HT-29 (cell line): ENCODE data around the gene FNDC3B. TPM values are rescaled to one million over a fixed set of nuclear protein-coding genes. Genes with fewer than 3 reads are reported as not detected.

ENCODE experiments used
- DNase-seq: peaks from one replicate; pipeline ENCODE4 v3.0.0-alpha.2; 2015; ENCODE audit warnings: low spot score
- total RNA-seq: library from RNA; depleted of rRNA; stranded (reverse); fragments of >200 nt; shearing (Covaris generic); gene quantifications from 2 replicates; pipeline ENCODE4 v1.2.3, GENCODE V29; 2014

FNDC3B gene
- total RNA-seq, 1 experiment from 2014 or later = 47.9 TPM

DNA sequence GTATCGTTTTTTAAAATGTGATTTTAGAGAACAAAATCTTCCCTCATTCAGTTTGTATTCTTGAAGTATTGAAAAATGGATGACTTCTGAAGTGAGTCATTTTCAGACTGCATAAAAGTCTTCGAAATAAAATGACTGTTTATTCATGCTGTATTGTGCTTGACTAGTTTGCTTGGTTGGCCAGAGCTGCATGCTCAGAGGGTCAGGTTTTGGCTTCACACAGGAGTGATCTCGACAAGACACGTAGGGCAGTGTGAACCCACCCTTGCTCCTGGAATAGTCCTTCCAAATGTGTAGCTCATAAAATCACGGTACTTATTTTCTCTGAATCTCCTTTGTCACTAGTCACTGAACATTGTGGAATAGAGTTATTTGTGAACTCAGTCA, 73.3 kb downstream of the FNDC3B start:
- DNase-seq = no peak

DNA sequence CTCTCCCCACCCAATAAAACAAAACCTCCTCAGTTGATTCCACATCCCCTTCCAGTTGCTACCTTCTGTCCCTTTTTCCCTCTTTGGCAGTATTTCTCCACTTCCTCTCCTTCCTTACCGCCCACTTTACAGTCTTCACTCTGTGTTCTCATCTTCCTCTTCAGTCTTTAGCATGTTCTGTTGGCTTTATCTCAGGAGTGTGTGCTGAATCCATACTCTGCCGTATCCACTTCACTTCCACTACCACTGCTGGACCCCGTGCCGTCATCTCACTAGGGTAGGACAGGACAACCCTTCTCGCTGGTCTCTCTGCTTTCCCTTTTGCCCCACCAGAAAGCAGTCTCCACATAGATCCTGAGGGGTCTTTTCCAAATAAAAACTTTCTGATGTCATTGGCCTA, 74.3 kb downstream of the FNDC3B start:
- DNase-seq = no peak

DNA sequence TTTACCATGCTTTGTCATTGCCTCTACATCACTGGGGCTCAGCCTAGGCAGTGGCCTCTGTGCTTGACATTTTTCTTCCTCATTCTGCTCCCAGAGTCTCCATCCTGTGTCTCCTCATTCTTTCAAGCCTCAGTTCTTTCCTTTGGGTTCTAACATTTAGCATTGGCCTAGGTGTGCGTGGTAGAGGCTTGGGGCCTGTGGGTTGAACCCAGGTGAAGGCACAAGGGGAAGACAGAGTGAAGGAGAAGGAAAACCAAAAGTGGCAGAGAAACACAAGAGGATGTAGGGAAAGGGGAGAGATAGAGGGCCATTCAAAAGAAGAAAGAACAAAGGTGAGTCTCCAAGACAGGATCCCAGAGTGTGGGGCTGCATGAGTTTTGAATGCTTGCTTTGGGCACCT, 75.7 kb downstream of the FNDC3B start:
- DNase-seq = no peak

DNA sequence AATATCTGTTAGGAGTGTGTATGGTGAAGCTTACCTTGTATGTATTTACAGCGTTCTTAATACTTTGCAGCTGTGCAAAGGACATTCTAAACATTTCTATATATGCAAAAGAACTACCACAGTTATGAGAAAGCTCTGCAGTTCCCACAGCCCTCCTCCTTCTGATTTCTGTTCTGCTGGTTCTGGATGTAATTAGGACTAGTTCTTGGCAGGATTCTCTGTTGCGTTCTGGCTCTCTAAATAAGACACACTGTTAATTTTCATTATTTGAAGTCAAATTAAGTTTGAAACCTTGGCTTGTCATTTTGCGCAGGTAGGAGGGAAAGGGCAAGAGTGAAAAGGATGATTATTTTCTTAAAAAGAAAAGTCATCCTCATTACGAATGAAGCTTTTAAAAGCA, 76.4 kb downstream of the FNDC3B start:
- DNase-seq = no peak

DNA sequence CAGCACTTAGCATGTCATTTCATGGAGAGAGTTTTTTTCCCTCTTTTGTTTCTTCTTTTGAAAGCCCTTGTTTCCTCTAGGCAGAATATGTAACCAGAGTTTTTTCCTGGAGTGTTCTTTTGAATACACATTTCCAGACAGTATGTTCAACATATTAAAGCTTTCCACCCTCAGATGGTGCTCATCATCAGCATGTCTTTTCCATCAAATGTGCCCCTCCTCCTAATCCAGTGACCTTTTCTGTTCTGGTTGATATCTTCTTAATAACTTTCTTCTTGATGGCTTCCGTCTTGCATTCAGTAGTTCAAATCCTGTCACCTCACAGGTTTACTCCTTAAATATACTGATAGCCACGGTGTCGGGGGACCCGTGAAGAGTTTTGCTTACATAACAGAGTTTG, 78.6 kb downstream of the FNDC3B start:
- no peak for DNase-seq

DNA sequence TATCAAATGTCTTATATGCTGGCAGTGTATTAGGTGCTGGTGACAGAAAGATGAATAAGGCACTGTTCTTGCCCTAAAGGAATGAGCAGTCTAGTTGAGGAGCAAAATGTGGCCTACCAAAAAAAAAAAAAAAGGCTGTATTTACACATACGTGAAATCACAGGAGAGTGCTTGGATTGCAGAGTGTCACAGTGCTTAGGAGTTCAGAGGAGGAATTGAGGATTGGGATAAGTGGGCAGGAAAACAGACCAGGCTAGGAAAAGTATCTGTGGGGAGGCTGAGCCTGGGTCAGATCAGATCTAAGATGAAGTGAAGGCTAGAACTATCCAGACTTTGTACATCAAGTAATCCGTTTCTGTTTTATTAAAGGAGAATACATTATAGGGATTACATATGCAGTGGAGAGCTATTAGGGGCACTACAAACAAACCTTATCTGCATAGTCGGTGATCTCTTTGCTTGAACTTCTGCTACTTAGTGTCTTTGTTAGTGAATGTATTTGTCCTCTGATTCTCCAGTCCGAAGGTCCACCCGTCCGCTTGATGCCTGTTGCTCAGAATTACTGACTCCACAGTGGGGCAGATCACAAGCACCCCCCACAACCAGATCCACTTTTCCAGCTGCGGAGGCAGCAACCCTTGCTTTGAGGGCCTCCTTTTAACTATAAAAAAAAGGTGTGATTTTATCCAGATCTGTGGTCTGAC, 80.0 kb downstream of the FNDC3B start:
- no peak for DNase-seq

DNA sequence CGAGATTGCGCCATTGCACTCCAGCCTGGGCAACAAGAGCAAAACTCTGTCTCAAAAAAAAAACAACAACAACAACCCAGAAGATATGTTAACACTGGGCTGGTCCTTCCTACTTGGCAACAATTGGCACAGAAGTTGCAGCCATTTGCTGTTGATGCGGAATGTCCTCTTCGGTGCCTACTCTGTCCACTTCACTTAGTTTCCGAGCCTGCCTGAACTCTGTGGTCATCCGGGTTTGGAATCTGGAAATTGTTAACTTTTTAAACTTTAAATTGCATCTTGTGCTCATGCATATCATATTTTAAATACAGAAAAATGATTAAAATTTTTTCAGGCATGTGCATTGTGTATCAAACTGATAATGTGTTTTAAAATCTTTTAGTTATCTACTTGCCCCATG, 81.5 kb downstream of the FNDC3B start:
- DNase-seq = no peak

DNA sequence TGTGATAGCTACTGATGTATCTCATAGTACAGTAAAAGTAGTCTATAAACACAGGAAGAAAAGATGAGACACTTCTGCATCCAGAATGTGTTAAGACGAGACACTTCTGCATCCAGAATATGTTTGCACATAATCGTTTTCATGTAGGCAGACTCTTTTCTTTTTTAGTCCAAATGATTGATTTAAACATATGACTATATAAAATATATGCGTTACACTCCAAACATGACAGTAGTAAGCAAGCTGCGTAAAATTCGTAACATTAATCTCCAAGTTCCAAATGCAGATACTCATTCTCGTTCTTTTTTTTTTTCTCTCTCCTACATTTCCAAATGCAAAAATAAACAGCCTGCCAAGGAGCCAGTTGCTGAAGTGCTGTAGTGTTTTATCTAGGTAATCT, 82.6 kb downstream of the FNDC3B start:
- DNase-seq = no peak

DNA sequence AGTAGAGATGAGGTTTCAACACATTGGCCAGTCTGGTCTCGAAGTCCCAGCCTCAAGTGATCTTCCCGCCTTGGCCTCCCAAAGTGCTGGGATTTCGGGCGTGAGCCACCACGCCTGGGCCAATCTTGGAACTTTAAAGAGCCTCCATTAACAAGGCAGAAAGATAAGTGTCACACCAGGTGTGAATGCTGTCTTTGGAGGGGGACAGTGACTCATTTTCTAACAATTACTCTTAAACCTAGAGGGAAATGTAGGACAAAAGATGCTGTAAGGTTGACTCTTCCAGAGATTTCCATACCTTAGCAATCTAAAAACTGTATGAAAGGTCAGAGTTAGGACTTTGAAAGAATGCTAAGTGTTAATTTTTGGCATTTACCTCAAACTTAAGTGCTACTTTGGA, 84.9 kb downstream of the FNDC3B start:
- DNase-seq = no peak

DNA sequence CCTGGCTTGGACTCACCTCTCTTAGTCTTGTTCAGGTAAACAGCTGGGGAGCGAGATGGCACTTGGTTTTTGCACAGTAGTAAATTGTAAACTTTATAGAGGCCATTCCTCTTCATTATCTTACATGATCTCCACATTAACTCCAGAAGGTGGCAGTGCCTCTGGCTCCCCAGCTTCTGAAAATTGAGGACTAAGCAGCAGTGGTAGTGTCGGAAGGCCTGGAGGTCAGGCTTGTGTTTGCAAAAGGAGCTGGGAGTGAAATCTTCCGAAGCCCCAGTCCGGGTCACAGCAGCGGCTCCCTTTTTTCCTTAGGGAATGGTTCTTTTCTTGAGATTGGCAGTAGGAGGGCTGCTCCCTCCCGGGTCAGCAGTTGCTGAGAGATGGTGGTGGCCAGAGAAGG, 85.7 kb downstream of the FNDC3B start:
- DNase-seq = no peak

DNA sequence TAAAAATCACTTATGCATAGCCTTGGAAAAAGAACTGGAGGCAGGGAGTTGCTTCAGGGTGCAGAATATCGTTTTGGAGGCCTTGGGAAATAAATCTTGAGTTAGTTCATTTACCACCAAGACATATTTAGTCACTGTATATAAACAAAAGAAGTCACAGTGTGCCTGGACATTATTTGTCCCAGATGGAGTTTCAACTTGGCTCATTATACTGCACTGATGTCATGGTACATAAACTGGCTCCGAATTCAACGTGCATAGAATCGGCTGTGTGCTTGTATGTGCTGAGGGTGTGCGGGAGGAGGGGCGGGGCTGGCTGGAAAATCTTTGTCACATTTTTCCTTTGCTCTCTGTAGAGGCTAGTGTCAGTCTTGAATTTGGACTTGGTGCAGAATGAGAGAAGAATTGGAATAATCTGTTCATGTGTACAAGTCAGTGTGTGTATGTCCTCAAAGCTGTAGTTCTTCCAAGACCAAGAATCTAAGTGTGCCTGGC, 86.6 kb downstream of the FNDC3B start:
- no peak for DNase-seq

DNA sequence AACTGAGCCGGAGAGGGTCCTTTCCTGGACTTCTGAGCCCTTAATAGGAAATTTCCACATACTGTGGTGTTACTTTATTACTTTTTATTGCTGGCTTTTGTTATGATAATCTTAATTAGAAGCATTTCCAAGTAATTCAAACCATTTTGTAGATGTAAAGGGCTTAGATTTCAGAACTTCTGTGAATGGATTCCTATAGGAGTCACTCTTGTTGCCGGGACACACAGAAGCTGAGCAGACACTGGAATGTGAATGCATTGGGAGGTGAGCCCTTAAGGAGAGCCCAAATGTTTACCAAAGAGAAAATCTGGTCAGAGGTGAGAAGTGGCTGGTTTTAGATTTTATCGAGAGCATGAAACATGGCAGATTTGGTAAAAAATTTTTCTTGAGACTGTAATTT, 87.4 kb downstream of the FNDC3B start:
- DNase-seq = peak; percentile 58

DNA sequence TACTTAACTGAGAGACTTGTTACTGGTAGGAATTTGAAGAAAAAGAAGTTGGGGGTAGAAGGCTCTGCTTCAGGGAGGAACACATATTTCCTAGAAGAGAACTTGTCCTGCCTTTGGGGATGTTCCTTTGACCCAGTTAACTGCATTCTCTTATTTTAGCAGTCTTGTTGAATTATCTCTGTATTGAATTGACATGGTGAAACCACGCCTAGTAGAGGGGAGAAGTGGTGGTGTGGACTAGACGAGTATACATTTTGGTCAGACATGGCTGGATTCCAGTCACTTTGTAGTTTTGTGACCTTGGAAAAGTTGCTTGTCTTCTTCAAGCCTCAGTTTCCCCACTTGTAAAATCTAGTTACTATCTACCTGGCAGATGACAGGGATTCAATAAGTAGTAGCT, 87.8 kb downstream of the FNDC3B start:
- DNase-seq = no peak

DNA sequence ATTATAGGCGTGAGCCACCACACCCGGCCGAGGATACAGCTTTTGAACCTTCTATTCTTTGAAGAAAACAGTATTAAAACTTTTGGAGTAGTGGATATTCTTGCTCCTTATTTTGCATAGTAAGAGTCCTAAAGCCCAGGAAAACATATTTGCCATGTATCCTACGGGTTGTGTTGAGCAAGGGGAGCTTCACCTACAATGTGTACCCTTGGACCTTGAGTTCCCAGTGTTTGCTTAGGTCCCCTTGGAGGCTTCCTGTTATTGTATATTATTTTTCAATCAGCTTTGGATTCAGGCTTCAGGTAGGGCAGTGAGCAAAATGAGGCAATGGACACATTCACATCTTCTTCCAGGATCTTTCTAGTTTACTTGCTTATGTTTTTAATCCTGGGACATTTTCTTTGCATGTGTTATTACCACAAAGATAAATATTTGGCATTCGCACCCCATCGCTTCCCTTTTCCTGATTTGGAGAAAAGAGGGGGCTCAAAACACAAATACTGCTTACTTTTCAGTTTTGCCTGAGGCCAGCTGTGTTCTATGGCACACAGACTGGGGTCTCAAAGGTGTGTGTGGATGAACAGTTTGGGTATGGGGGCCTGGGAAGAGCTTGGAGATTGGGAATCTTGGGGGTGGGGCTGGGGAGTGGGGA, 88.7 kb downstream of the FNDC3B start:
- no peak for DNase-seq

DNA sequence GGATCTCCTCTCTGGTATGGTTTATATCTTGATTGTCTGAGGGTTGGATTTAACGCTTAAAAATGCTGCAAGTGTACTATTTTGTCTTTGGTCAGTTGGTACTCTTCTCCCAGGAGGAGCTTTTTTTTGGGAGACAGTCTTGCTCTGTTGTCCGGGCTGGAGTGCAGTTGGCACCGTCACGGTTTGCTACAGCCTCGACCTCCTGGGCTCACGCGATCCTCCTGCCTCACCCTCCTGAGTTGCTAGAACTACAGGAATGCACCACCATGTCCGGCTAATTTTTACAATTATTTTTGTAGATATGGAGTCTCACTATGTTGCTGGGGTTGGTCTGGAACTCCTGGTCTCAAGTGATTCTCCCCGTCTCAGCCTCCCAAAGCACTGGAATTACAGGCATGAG, 89.5 kb downstream of the FNDC3B start:
- no peak for DNase-seq

DNA sequence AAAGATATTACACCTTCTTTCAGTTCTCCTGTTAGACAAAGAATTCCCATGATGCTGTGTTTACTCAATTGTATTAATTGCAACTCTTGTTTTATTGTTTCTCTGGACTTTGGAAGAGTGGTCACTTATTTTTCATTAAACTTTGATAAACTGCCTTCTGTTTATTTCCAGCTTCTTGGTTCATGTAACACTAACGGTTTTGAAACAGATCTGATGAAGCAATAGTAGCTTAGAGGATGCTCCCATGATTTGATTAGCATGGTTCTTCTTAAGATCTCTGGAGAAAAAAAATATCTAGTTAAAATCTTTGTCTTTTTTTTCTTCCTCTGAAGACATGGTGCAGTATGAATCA, 90.1 kb downstream of the FNDC3B start:
- no peak for DNase-seq

DNA sequence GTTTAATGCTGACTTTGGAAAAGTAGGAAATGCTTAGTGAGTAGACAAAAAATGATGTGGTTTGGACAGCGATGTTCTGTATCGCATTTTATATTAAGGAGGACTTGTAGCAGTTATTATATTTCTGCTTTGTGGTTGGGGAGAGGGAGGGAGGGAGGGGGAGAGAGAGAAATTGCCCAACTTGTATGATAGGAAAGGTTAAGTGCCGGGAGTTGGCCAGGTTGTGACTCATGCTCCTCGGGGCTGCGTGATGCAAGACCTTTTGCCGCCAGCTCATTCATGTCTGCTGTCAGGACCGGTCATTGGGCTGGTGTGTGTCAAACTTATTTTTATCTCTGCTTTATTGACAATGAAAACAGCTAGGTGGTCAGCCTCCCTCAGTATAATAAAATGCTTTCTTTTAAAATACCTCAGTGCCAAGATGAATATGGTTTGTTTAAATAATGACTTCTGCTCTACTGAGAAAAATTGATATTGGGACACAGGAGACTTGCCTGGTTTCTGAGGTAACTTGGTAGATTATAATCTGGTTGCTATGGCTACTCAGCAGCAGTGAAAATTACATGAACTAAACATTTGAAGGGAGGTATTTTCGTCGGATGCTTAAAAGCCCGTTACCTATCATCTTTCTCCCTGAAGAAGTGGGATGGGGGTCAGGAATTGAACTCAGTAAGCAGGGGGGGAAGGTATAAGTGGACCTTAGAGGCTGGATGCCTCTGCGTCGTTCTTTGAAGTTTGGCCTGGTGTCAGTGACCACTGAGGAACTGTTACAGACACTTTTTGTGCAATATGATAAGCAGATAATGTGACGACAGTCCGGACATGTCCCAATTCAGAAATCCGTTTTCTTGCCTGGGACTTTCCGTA, 90.7 kb downstream of the FNDC3B start:
- DNase-seq = peak; percentile 96

DNA sequence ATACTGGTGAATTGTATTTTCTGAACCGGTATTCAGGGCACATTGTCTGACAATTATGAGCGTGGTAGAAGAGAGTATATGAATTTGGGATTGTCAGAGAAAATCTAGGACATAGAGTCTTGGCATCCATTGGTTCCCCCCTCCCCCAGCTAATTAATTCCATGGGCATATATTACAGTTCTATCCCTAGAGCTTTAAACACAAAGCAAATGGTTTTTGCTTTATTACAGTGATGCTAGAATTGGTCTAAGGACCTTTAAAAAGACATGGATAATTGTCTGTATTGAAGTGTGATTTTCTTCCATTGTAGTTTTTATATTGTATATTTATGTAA, 91.3 kb downstream of the FNDC3B start:
- no peak for DNase-seq

DNA sequence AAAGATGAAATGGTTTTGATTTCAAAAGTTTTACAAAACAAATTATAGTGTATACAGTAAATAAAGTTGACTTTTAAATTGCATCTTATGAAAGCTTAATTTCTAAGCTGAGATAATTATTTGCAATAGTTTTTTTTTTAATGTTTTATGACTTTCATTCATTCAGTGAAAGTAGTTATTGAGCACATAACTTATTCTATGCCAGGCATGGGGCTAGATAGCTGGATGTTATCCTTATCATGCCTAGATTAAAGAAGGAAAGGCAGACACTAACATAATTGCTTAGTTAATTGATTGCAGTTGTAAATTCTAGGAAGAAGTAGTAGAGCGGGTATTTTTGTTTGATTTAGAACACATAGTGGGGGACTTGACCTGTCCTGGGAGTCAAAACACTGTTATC, 92.4 kb downstream of the FNDC3B start:
- no peak for DNase-seq

DNA sequence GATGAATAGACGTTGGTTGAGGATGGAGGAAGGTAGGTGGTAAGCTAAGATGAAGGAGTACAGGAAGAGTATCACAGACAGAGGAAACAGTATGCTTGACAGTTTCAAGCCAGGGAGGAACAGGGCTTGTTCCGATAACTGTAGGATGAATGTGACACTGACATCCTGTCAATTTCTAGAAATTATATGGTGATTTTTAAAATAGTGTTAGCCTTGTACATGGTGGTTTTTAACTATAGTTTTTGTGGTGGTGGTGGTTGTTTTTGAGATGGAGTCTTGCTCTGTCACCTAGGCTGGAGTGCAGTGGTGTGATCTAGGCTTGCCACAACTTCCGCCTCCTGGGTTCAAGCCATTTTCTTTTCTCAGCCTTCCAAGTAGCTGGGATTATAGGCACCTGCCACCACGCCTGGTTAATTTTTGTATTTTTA, 92.8 kb downstream of the FNDC3B start:
- no peak for DNase-seq

DNA sequence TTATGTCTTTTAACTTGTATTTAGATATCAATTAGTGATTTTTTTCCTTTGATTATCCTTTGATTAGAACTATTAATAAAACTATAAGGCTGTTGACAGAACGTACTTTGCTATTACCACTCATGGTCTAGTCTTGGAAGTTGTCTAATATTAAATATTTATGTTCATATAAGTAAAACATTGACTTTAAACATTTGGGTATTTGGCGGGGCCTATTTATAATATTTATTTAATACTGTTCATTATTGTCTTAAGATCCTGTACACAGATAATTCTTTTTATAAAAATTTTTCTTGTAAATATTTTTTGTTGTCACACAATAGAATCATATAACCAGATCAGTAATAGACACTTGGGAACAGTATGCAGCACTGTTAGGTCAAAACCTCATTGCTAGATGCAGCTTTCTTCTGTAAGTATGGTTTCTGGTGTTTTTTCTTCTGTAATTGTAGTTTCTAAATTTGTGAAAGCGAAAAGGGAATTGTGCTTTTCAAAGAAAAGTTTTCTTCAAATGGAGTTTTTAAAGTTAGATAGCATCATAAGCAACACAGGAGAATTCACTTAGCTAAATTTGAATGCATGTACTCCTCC, 93.4 kb downstream of the FNDC3B start:
- DNase-seq = no peak

DNA sequence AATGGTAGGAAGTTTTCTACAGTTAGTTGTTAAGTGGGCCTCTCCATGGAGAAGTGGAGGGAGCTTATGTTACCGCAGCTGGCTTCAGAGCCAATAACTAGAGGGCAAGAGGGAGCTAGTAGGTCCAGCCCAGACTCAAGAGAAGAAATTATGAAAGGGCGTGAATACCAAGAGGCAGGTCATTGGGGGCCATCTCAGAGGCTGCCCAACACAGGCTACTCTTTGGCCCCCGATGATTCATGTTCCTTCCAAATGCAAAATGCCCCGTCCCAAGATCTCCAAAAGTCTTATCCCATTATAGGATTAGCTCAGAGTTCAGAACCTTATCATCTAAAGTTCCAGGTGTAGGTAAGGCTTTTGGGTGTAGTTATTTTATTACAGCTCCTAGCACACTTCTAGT, 94.5 kb downstream of the FNDC3B start:
- DNase-seq = no peak
